IPS-18c (cell line): ENCODE measurements around the gene AHRR.
"Not testable (repeated sequence)": the region's sequence is repeated elsewhere in the genome, so short reads cannot be mapped to it uniquely, and the experiment has no call there.

Experiments used
- H3K4me3 ChIP-seq: 2 replicates; pipeline ENCODE4 v1.7.0; 2013; ENCODE audit warnings: low read depth, mild to moderate bottlenecking, low read length, moderate library complexity; ENCODE audit not compliant: insufficient read depth
- H3K9me3 ChIP-seq: one replicate; pipeline ENCODE4 v1.6.1; 2013; ENCODE audit warnings: mild to moderate bottlenecking, low read length, moderate library complexity; ENCODE audit not compliant: control insufficient read depth, insufficient read depth

The AHRR gene

GRCh38 chr5:369151-369868 lies 47.8 kb downstream of the AHRR start:
- Histone ChIP-seq H3K9me3 (no peaks in the 10 kb centered on the region), H3K4me3 (no peak overlapping the region)

GRCh38 chr5:369869-370236 lies 48.3 kb downstream of the AHRR start:
- not testable (repeated sequence) for H3K9me3 ChIP-seq, H3K4me3 ChIP-seq

GRCh38 chr5:370311-370958 lies 48.9 kb downstream of the AHRR start:
- H3K9me3 ChIP-seq, result no peaks in the 10 kb centered on the region

GRCh38 chr5:370959-371810 lies 49.7 kb downstream of the AHRR start:
- H3K4me3 ChIP-seq, result no peak overlapping the region; the same call in 1 of the 2 replicates
- H3K9me3 ChIP-seq, result no peaks in the 10 kb centered on the region

More at GRCh38 chr5:370311-370958, 48.9 kb downstream of the AHRR start:
- H3K4me3 ChIP-seq, result no peak overlapping the region

GRCh38 chr5:371811-372555 lies 50.5 kb downstream of the AHRR start:
- Histone ChIP-seq H3K9me3 (no peaks in the 10 kb centered on the region), H3K4me3 (no peak overlapping the region)

GRCh38 chr5:372556-372995 lies 51.1 kb downstream of the AHRR start:
- Histone ChIP-seq H3K9me3 (no peaks in the 10 kb centered on the region), H3K4me3 (no peak overlapping the region)

GRCh38 chr5:372996-373709 lies 51.6 kb downstream of the AHRR start:
- H3K4me3 ChIP-seq, result peak overlapping the region; percentile 34; the same call in 1 of the 2 replicates
- H3K9me3 ChIP-seq, result no peaks in the 10 kb centered on the region

GRCh38 chr5:373710-374602 lies 52.4 kb downstream of the AHRR start:
- Histone ChIP-seq H3K9me3 (no peaks in the 10 kb centered on the region), H3K4me3 (peak overlapping the region; percentile 34; the same call in 1 of the 2 replicates)

GRCh38 chr5:374631-375335 lies 53.3 kb downstream of the AHRR start:
- no peak overlapping the region for H3K4me3 ChIP-seq
- H3K9me3 ChIP-seq, result no peaks in the 10 kb centered on the region

- Histone ChIP-seq H3K9me3 (no peaks in the 10 kb centered on the region), H3K4me3 (no peak overlapping the region)
Measured at GRCh38 chr5:375336-375920, 53.9 kb downstream of the AHRR start.

- Histone ChIP-seq H3K9me3 (no peaks in the 10 kb centered on the region), H3K4me3 (no peak overlapping the region)
Measured at GRCh38 chr5:375921-376798, 54.6 kb downstream of the AHRR start.

GRCh38 chr5:376799-377325 lies 55.3 kb downstream of the AHRR start:
- H3K4me3 ChIP-seq, result no peak overlapping the region

GRCh38 chr5:377326-377981 lies 55.9 kb downstream of the AHRR start:
- Histone ChIP-seq H3K4me3 (no peak overlapping the region), H3K9me3 (no peaks in the 10 kb centered on the region)

More at GRCh38 chr5:376799-377325, 55.3 kb downstream of the AHRR start:
- no peaks in the 10 kb centered on the region for H3K9me3 ChIP-seq
